H1 (cell line): ENCODE data around the gene AP5Z1. TPM values are rescaled to one million over a fixed set of nuclear protein-coding genes. Genes with fewer than 3 reads are reported as not detected.
A peak's percentile ranks its signal among the peaks of the same experiment; 100 is the strongest.
"Not testable (repeated sequence)": the region's sequence is repeated elsewhere in the genome, so short reads cannot be mapped to it uniquely, and the experiment has no call there.

Experiments used
- CTCF ChIA-PET: fragments of 300-600 bp; sonication (Branson Sonifier 250); formaldehyde crosslinking; loops from one replicate; lab custom pipeline; 2021; ENCODE audit not compliant: partially characterized antibody; lab: Charles Lee
- POLR2A ChIA-PET: fragments of 300-600 bp; sonication (Branson Sonifier 250); formaldehyde crosslinking; loops from one replicate; lab custom pipeline; 2021; ENCODE audit warnings: inconsistent platforms; ENCODE audit not compliant: partially characterized antibody; lab: Charles Lee
- DNase-seq, 2 experiments: peaks; one replicate each; pipeline versions ENCODE4 v3.0.0 to v3.0.0-alpha.2; 2010 to 2022; ENCODE audit warnings: low spot score in 2 of 2, low read depth in 1 of 2, mixed read lengths in 1 of 2
- FAIRE-seq: peaks from 2 replicates; lab custom pipeline; 2011; peaks lifted over from hg19 to GRCh38; lab: Jason Lieb, UNC
- H2AFZ ChIP-seq: 2 replicates; pipeline ENCODE4 v1.8.1; 2012; ENCODE audit warnings: low read length, inconsistent platforms
- H2AK5ac ChIP-seq: 2 replicates; pipeline ENCODE4 v1.6.1; 2013; ENCODE audit warnings: low read depth, low read length
- H2BK120ac ChIP-seq: replicated peaks from 2 replicates; pipeline ENCODE3; 2013; ENCODE audit warnings: low read depth, low read length, inconsistent platforms
- H2BK12ac ChIP-seq: 2 replicates; pipeline ENCODE4 v1.6.1; 2013; ENCODE audit warnings: low read depth, low read length
- H2BK15ac ChIP-seq: 2 replicates; pipeline ENCODE4 v1.6.1; 2013; ENCODE audit warnings: low read length
- H2BK20ac ChIP-seq: 2 replicates; pipeline ENCODE4 v1.6.1; 2013; ENCODE audit warnings: low read length
- H2BK5ac ChIP-seq: 2 replicates; pipeline ENCODE4 v1.6.1; 2013; ENCODE audit warnings: low read depth, low read length
- H3K14ac ChIP-seq: 2 replicates; pipeline ENCODE4 v1.6.1; 2013; ENCODE audit warnings: inconsistent platforms; ENCODE audit not compliant: insufficient read length
- H3K18ac ChIP-seq: 2 replicates; pipeline ENCODE4 v1.6.1; 2013; ENCODE audit warnings: low read length; ENCODE audit errors: extremely low read depth
- H3K23ac ChIP-seq: 2 replicates; pipeline ENCODE4 v1.6.1; 2013; ENCODE audit warnings: inconsistent platforms; ENCODE audit not compliant: insufficient read length
- H3K23me2 ChIP-seq: 2 replicates; pipeline ENCODE4 v1.6.1; 2013; ENCODE audit warnings: low read depth, low read length
- H3K27ac ChIP-seq: 2 replicates; pipeline ENCODE4 v1.6.1; 2011; ENCODE audit warnings: low read depth, low read length, inconsistent platforms
- H3K27me3 ChIP-seq, 4 experiments: replicated peaks in 1 of 4; 1 replicate in 1 of 4; 2 replicates in 3 of 4; pipeline versions ENCODE4 v1.6.1 to v1.8.1; 2011 to 2013; ENCODE audit warnings: low read length in 3 of 4, mild to moderate bottlenecking in 3 of 4, inconsistent platforms in 2 of 4, mixed read lengths in 2 of 4, moderate library complexity in 1 of 4; ENCODE audit not compliant: control insufficient read depth in 3 of 4, insufficient read depth in 3 of 4; ENCODE audit errors: extremely low read depth in 1 of 4
- H3K36me3 ChIP-seq, 4 experiments: 2 replicates each; pipeline versions ENCODE4 v1.6.1 to v1.8.1; 2011 to 2013; ENCODE audit warnings: mild to moderate bottlenecking in 4 of 4, low read length in 3 of 4, moderate library complexity in 2 of 4, control low read depth in 1 of 4, inconsistent platforms in 1 of 4; ENCODE audit not compliant: insufficient read depth in 4 of 4, control insufficient read depth in 2 of 4
- H3K4ac ChIP-seq: replicated peaks from 2 replicates; pipeline ENCODE3; 2013; ENCODE audit warnings: low read length, low read depth, mixed read lengths, inconsistent platforms; ENCODE audit not compliant: insufficient read length
- H3K4me1 ChIP-seq, 4 experiments: replicated peaks in 1 of 4; 1 replicate in 1 of 4; 2 replicates in 3 of 4; pipeline versions ENCODE4 v1.6.1 to v1.8.1; 2011 to 2013; ENCODE audit warnings: low read length in 3 of 4, inconsistent platforms in 2 of 4, mixed read lengths in 1 of 4; ENCODE audit not compliant: insufficient read depth in 4 of 4, control insufficient read depth in 3 of 4
- H3K4me2 ChIP-seq, 2 experiments: 2 replicates each; pipeline versions ENCODE4 v1.6.1 to v1.8.1; 2011 to 2013; ENCODE audit warnings: low read depth in 2 of 2, low read length in 2 of 2, control low read depth in 1 of 2, inconsistent platforms in 1 of 2, mild to moderate bottlenecking in 1 of 2; ENCODE audit not compliant: insufficient read depth in 1 of 2
- H3K4me3 ChIP-seq, 4 experiments: fragments of 200-600, 300-600 bp in 1 of 4; sonication (generic), shearing (Covaris generic), sonication (Bioruptor Twin) in 1 of 4; 2 replicates each; pipeline versions ENCODE4 v1.5.1 to v1.8.1; 2011 to 2016; ENCODE audit warnings: low read length in 4 of 4, low read depth in 3 of 4, control low read depth in 2 of 4, inconsistent platforms in 2 of 4, mild to moderate bottlenecking in 2 of 4, mixed read lengths in 1 of 4, moderate library complexity in 1 of 4; ENCODE audit not compliant: insufficient read depth in 2 of 4; ENCODE audit errors: extremely low read depth in 1 of 4
- H3K56ac ChIP-seq: replicated peaks from 2 replicates; pipeline ENCODE3; 2013; ENCODE audit warnings: low read depth, mild to moderate bottlenecking, mixed read lengths, low read length, inconsistent platforms; ENCODE audit not compliant: insufficient read length
- H3K79me1 ChIP-seq: 2 replicates; pipeline ENCODE4 v1.6.1; 2013; ENCODE audit warnings: low read depth, low read length, control low read depth
- H3K79me2 ChIP-seq, 2 experiments: 2 replicates each; pipeline versions ENCODE4 v1.6.1 to v1.8.1; 2012 to 2013; ENCODE audit warnings: low read length in 2 of 2, mild to moderate bottlenecking in 2 of 2, inconsistent platforms in 1 of 2; ENCODE audit not compliant: insufficient read depth in 2 of 2, control insufficient read depth in 1 of 2
- H3K9ac ChIP-seq, 4 experiments: replicated peaks in 1 of 4; 1 replicate in 1 of 4; 2 replicates in 3 of 4; pipeline versions ENCODE4 v1.6.1 to v1.8.1; 2011 to 2013; ENCODE audit warnings: low read depth in 3 of 4, low read length in 3 of 4, control low read depth in 2 of 4, mild to moderate bottlenecking in 2 of 4, moderate library complexity in 2 of 4, inconsistent platforms in 1 of 4; ENCODE audit errors: extremely low read depth in 1 of 4
- H3K9me3 ChIP-seq, 2 experiments: 2 replicates each; pipeline versions ENCODE4 v1.6.1 to v1.8.1; 2012 to 2013; ENCODE audit warnings: mild to moderate bottlenecking in 2 of 2, moderate library complexity in 2 of 2, control low read depth in 1 of 2, inconsistent platforms in 1 of 2, low read depth in 1 of 2, low read length in 1 of 2, mixed read lengths in 1 of 2; ENCODE audit not compliant: insufficient read depth in 2 of 2
- H4K20me1 ChIP-seq, 2 experiments: replicated peaks in 1 of 2; 2 replicates each; pipeline versions ENCODE3 to v1.8.1; 2011 to 2013; ENCODE audit warnings: inconsistent platforms in 2 of 2, low read length in 2 of 2, mild to moderate bottlenecking in 1 of 2; ENCODE audit not compliant: insufficient read depth in 2 of 2, control insufficient read depth in 1 of 2
- H4K5ac ChIP-seq: 2 replicates; pipeline ENCODE4 v1.6.1; 2013; ENCODE audit warnings: low read length, low read depth, mixed read lengths, inconsistent platforms; ENCODE audit not compliant: insufficient read length
- H4K8ac ChIP-seq: 2 replicates; pipeline ENCODE4 v1.8.0; 2013; ENCODE audit warnings: mild to moderate bottlenecking, moderate library complexity, low read length, inconsistent platforms; ENCODE audit not compliant: insufficient read depth; ENCODE audit errors: extremely low read depth
- H4K91ac ChIP-seq: replicated peaks from 2 replicates; pipeline ENCODE3; 2013; ENCODE audit warnings: low read length, mixed read lengths, inconsistent platforms; ENCODE audit not compliant: insufficient read length
- WGBS, 2 experiments: shearing (Covaris generic) in 1 of 2; methylation state at CpG; one replicate each; pipeline versions ENCODE4 v1.1.6 to v1.1.7; 2013 to 2015; ENCODE audit warnings: low lambda C conversion rate in 2 of 2, mixed read lengths in 2 of 2, inconsistent platforms in 1 of 2, low coverage in 1 of 2, missing lambda C conversion rate in 1 of 2; ENCODE audit not compliant: insufficient replicate concordance in 2 of 2, insufficient coverage in 1 of 2, insufficient read length in 1 of 2; ENCODE audit errors: extremely low coverage in 1 of 2, missing lambda C conversion rate in 1 of 2; 5-methylcytosine and 5-hydroxymethylcytosine counted together
- polyA plus RNA-seq, 7 experiments: library from polyadenylated mRNA; depleted of rRNA in 3 of 7; stranded (reverse) in 5 of 7; unstranded in 2 of 7; fragments of >200 nt in 5 of 7; fragments of 200-250 nt in 2 of 7; gene quantifications; 1 replicate in 5 of 7; 2 replicates in 1 of 7; 4 replicates in 1 of 7; pipeline versions ENCODE4 v1.2.1 to v1.2.3, GENCODE V29; 2011 to 2013; ENCODE audit warnings: missing spikeins in 2 of 7, mixed read lengths in 2 of 7
- total RNA-seq: library from RNA; stranded (reverse); fragmentation: NEBNext Ultra II Directional; extraction: Animal tissue kit (Norgen Biotek cat#: 25700); gene quantifications from 2 replicates; pipeline ENCODE4 v1.2.1, GENCODE V29; 2021
- TF ChIP-seq, protein P1 (sequence below): IDR thresholded peaks from 2 replicates; pipeline ENCODE4 v1.6.1; 2012; ENCODE audit warnings: inconsistent platforms

Gene AP5Z1
- total and polyA plus RNA-seq, 2 of the 8 experiments (the other 6 are each of a cell fraction or from before 2014, with no cell fraction given): 24.0 to 24.7 TPM

DNA sequence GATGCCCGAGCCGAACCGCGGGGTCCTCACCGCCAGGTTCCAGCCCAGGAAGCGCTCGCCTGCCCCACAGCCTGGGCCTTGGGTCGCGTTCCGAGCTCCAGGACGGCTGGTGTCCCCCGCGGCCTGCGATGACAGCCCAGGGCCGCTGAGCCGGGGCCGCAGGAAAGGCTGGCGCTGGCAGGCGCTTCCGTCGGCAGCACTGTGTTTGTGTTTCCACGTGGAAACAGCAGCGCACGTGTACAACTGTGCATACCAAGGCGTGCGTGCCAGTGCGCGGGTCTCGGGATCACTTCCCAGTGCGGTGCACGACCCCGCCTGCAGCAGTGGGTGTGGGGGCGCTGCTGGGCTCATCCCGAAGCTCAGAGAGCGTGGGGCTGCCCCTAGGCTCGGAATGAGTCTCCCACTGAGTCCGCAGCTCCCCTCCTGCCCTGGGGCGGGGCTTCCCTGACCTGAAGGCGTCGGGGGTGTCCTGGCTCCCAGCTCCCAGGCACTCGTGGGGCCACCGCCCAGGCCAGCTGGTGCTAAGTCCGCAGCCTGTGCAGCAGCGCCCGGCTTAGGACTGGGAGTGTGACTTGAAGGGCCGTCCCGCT, 17.2 kb downstream of the AP5Z1 start (continued):
- TF ChIP-seq, protein P1, sequence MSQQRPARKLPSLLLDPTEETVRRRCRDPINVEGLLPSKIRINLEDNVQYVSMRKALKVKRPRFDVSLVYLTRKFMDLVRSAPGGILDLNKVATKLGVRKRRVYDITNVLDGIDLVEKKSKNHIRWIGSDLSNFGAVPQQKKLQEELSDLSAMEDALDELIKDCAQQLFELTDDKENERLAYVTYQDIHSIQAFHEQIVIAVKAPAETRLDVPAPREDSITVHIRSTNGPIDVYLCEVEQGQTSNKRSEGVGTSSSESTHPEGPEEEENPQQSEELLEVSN: peak; percentile 34; the same call in 1 of the 2 replicates

GRCh38 chr7:4793385-4793993, 18.1 kb downstream of the AP5Z1 start:
- H3K27ac ChIP-seq, H2AFZ ChIP-seq, H2BK20ac ChIP-seq, H3K56ac ChIP-seq, H2BK15ac ChIP-seq, H4K91ac ChIP-seq, H3K9me3 ChIP-seq, H4K5ac ChIP-seq, H2BK12ac ChIP-seq, H2BK5ac ChIP-seq, H3K23me2 ChIP-seq, H3K79me1 ChIP-seq, H4K20me1 ChIP-seq, H3K4me1 ChIP-seq, H3K23ac ChIP-seq, DNase-seq, H2AK5ac ChIP-seq, H3K27me3 ChIP-seq, H4K8ac ChIP-seq, H3K14ac ChIP-seq, H2BK120ac ChIP-seq, H3K18ac ChIP-seq, H3K79me2 ChIP-seq, FAIRE-seq, H3K9ac ChIP-seq, H3K4ac ChIP-seq: not testable (repeated sequence)
- Histone ChIP-seq H3K4me3 (0 out of 8 replicates have a peak overlapping the region, but pooled peaks of 1 of the 4 experiments have one; percentile 71), H3K36me3 (peaks cover 3 to 15% (median 3%) of the 10 kb centered on the region in 4 experiments; a peak in 5 of 8 replicates), H3K4me2 (peak overlapping the region in 1 of 2 experiments; percentile 92; a peak in 1 of 4 replicates)
- POLR2A ChIA-PET: interaction anchor here (0.6 to 3.3 kb wide), 5 partner anchors 8 to 18 kb away, joined by 3 to 11 read pairs (median 7); partner anchors contain the start of gene AP5Z1
- 96% methylated on average over 15 of the region's 30 CpGs; no CpG with 5 or more reads in 1 of the 2 experiments for WGBS, 2 experiments
- CTCF ChIA-PET: interaction anchor here (0.6 to 4.0 kb wide), 14 partner anchors 9 to 294 kb away, joined by 3 to 24 read pairs (median 6); partner anchors contain the start of genes AP5Z1 and RADIL
